Testis (tissue), 2 donors: Measurements from ENCODE around the gene CCDC57.

ENCODE experiments used
- POLR2A ChIP-seq: fragments of 450-650 bp; IDR thresholded peaks from one replicate; pipeline ENCODE4 v1.6.1; 2017; ENCODE audit warnings: antibody characterized with exemption, mild to moderate bottlenecking, moderate library complexity
- TF ChIP-seq, protein P1 (sequence below), 3 experiments: fragments of 450-650 bp in 2 of 3; fragments of 200-600 bp in 1 of 3; sonication (generic) in 1 of 3; IDR thresholded peaks; one replicate each; pipeline ENCODE4 v1.5.1; 2016 to 2019; ENCODE audit warnings: antibody characterized with exemption in 3 of 3, mild to moderate bottlenecking in 2 of 3, moderate library complexity in 1 of 3

DNA sequence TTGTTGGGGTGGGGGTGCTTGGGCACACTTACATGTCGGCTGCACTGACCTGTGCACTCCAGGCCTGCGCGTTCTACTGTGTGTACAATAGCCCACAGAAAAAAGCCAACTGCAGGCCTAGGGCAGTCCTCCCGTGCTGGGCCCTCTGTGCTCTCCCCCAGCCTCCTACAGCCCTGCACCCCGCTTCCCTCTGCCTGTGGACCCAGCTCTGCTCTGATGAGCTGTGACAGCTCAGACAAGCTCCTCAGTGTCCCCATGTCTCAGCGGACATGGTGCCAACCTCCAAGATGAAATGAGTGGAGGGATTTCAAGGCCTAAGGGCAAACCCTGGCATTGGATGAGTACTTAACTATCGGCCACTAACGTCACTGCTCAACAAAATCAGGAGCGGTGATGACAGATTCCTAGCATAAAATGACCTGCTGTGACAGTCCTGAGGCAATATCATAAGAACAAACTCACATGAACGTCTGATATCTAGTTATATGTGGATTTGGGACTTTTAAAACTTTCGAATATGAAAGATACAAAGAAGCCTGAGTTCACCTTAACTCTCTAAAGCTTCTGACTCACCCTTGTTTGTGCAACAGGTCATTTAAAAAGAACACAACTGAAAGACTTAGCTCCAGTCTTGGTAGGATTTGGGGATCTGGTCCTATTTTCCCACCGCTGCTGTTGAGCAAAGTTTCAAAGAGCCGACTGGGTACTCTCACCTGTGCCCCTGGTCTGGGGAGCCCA is 34.7 kb downstream of the CCDC57 start:
- TF ChIP-seq, protein P1, sequence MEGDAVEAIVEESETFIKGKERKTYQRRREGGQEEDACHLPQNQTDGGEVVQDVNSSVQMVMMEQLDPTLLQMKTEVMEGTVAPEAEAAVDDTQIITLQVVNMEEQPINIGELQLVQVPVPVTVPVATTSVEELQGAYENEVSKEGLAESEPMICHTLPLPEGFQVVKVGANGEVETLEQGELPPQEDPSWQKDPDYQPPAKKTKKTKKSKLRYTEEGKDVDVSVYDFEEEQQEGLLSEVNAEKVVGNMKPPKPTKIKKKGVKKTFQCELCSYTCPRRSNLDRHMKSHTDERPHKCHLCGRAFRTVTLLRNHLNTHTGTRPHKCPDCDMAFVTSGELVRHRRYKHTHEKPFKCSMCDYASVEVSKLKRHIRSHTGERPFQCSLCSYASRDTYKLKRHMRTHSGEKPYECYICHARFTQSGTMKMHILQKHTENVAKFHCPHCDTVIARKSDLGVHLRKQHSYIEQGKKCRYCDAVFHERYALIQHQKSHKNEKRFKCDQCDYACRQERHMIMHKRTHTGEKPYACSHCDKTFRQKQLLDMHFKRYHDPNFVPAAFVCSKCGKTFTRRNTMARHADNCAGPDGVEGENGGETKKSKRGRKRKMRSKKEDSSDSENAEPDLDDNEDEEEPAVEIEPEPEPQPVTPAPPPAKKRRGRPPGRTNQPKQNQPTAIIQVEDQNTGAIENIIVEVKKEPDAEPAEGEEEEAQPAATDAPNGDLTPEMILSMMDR (IDR thresholded peaks at IDR 0.05) = no peak
- no peak for TF ChIP-seq POLR2A
